IMR-90 (cell line): ENCODE data around the gene SPC25. TPM values are rescaled to one million over a fixed set of nuclear protein-coding genes. Genes with fewer than 3 reads are reported as not detected.

Experiments
- ATAC-seq: fragments of 200-7000 bp; cut with Tn5 transposase; 2 replicates; pipeline ENCODE4 v1.9.1; 2020; ENCODE audit warnings: low read depth, mild to moderate bottlenecking, moderate library complexity
- BruUV-seq: library from RNA; stranded (reverse); fragments of 400-500 nt; replicated peaks from 2 replicates; lab custom pipeline; 2021; lab: Mats Ljungman, UMichigan
- CTCF ChIA-PET: fragments of 300-600 bp; formaldehyde crosslinking; extraction: SDS; loops from one replicate; lab custom pipeline; 2021; ENCODE audit warnings: antibody characterized with exemption; lab: Yijun Ruan, JAX
- POLR2A ChIA-PET: fragments of 300-600 bp; sonication (Branson Sonifier 250); formaldehyde crosslinking; loops from one replicate; lab custom pipeline; 2022; ENCODE audit warnings: antibody characterized with exemption; ENCODE audit not compliant: unreplicated experiment; lab: Charles Lee
- DNase-seq: peaks from one replicate; pipeline ENCODE4 v3.0.0; 2013
- H2AFZ ChIP-seq: replicated peaks from 2 replicates; pipeline ENCODE3; 2013; ENCODE audit warnings: low read length, mild to moderate bottlenecking; ENCODE audit not compliant: poor library complexity
- H2AK5ac ChIP-seq: 2 replicates; pipeline ENCODE4 v1.6.1; 2013; ENCODE audit warnings: low read depth, low read length, inconsistent platforms
- H2AK9ac ChIP-seq: replicated peaks from 2 replicates; pipeline ENCODE3; 2013; ENCODE audit warnings: mild to moderate bottlenecking, low read depth, low read length, moderate library complexity; ENCODE audit not compliant: poor library complexity
- H2BK120ac ChIP-seq: 2 replicates; pipeline ENCODE4 v1.6.1; 2013; ENCODE audit warnings: low read depth, low read length, inconsistent platforms
- H2BK15ac ChIP-seq: 3 replicates; pipeline ENCODE4 v1.6.1; 2013; ENCODE audit warnings: low read depth, low read length, inconsistent platforms
- H2BK20ac ChIP-seq: 2 replicates; pipeline ENCODE4 v1.6.1; 2013; ENCODE audit warnings: low read depth, mild to moderate bottlenecking, inconsistent platforms, low read length, moderate library complexity
- H2BK5ac ChIP-seq: 2 replicates; pipeline ENCODE4 v1.6.1; 2013; ENCODE audit warnings: mild to moderate bottlenecking, low read depth, low read length, inconsistent platforms; ENCODE audit not compliant: poor library complexity, severe bottlenecking
- H3K14ac ChIP-seq: replicated peaks from 2 replicates; pipeline ENCODE4 v1.6.1; 2013; ENCODE audit warnings: low read depth, low read length, inconsistent platforms
- H3K18ac ChIP-seq: 2 replicates; pipeline ENCODE4 v1.6.1; 2013; ENCODE audit warnings: low read depth, low read length, control low read depth
- H3K23ac ChIP-seq: 2 replicates; pipeline ENCODE4 v1.6.1; 2013; ENCODE audit warnings: low read depth, low read length, inconsistent platforms
- H3K27ac ChIP-seq: 2 replicates; pipeline ENCODE4 v1.5.1; 2013; ENCODE audit warnings: mild to moderate bottlenecking, control low read depth, low read length; ENCODE audit not compliant: insufficient read depth
- H3K27me3 ChIP-seq: 2 replicates; pipeline ENCODE4 v1.6.1; 2013; ENCODE audit warnings: low read length; ENCODE audit not compliant: control insufficient read depth, insufficient read depth
- H3K36me3 ChIP-seq: 2 replicates; pipeline ENCODE4 v1.6.1; 2013; ENCODE audit warnings: low read length, mixed read lengths; ENCODE audit not compliant: control insufficient read depth, insufficient read depth
- H3K4ac ChIP-seq: 2 replicates; pipeline ENCODE4 v1.6.1; 2013; ENCODE audit warnings: low read depth, low read length, inconsistent platforms
- H3K4me1 ChIP-seq: 2 replicates; pipeline ENCODE4 v1.6.1; 2013; ENCODE audit warnings: low read length, mixed read lengths; ENCODE audit not compliant: control insufficient read depth, insufficient read depth
- H3K4me2 ChIP-seq: 2 replicates; pipeline ENCODE4 v1.6.1; 2013; ENCODE audit warnings: low read depth, mild to moderate bottlenecking, control low read depth, low read length, moderate library complexity
- H3K4me3 ChIP-seq: 2 replicates; pipeline ENCODE4 v1.5.1; 2013; ENCODE audit warnings: low read depth, mild to moderate bottlenecking, control low read depth, low read length, moderate library complexity; ENCODE audit not compliant: insufficient read depth
- H3K56ac ChIP-seq: 2 replicates; pipeline ENCODE4 v1.6.1; 2013; ENCODE audit warnings: low read length, inconsistent platforms; ENCODE audit not compliant: insufficient read depth; ENCODE audit errors: extremely low read depth
- H3K79me1 ChIP-seq, 2 experiments: 2 replicates each; pipeline ENCODE4 v1.6.1; 2013; ENCODE audit warnings: low read length in 2 of 2, inconsistent platforms in 1 of 2, low read depth in 1 of 2
- H3K9ac ChIP-seq: 2 replicates; pipeline ENCODE4 v1.6.1; 2013; ENCODE audit warnings: low read depth, low read length, control low read depth
- H3K9me1 ChIP-seq: 2 replicates; pipeline ENCODE4 v1.6.1; 2013; ENCODE audit warnings: low read length, inconsistent platforms; ENCODE audit not compliant: insufficient read depth
- H3K9me3 ChIP-seq: 2 replicates; pipeline ENCODE4 v1.6.1; 2013; ENCODE audit warnings: low read length; ENCODE audit not compliant: control insufficient read depth, insufficient read depth
- H4K20me1 ChIP-seq: 2 replicates; pipeline ENCODE4 v1.6.1; 2013; ENCODE audit warnings: low read length, inconsistent platforms; ENCODE audit not compliant: insufficient read depth
- H4K5ac ChIP-seq: 2 replicates; pipeline ENCODE4 v1.6.1; 2013; ENCODE audit warnings: mild to moderate bottlenecking, low read depth, low read length, control low read depth
- H4K8ac ChIP-seq, 2 experiments: 2 replicates each; pipeline ENCODE4 v1.6.1; 2013; ENCODE audit warnings: low read depth in 2 of 2, low read length in 2 of 2, control low read depth in 1 of 2, inconsistent platforms in 1 of 2
- H4K91ac ChIP-seq: 2 replicates; pipeline ENCODE4 v1.6.1; 2013; ENCODE audit warnings: low read depth, low read length, inconsistent platforms; ENCODE audit not compliant: insufficient read depth
- BHLHE40 ChIP-seq: fragments of 150-350 bp; IDR thresholded peaks from 2 replicates; pipeline ENCODE4 v1.6.1; 2016; ENCODE audit warnings: mild to moderate bottlenecking, low read depth, low read length
- CEBPB ChIP-seq: IDR thresholded peaks from 2 replicates; pipeline ENCODE4 v1.6.1; 2012; ENCODE audit warnings: low read depth, low read length, improper control_type of control experiment
- CHD1 ChIP-seq: IDR thresholded peaks from 2 replicates; pipeline ENCODE4 v1.6.1; 2012; ENCODE audit warnings: low read depth, low read length, improper control_type of control experiment
- FOS ChIP-seq: fragments of 150-350 bp; IDR thresholded peaks from 2 replicates; pipeline ENCODE4 v1.6.1; 2016; ENCODE audit warnings: low read depth, low read length
- MAFK ChIP-seq: IDR thresholded peaks from 2 replicates; pipeline ENCODE4 v1.6.1; 2012; ENCODE audit warnings: low read depth, low read length, improper control_type of control experiment
- MXI1 ChIP-seq: IDR thresholded peaks from 2 replicates; pipeline ENCODE4 v1.6.1; 2012; ENCODE audit warnings: low read depth, mild to moderate bottlenecking, low read length, moderate library complexity, borderline replicate concordance
- POLR2A ChIP-seq: IDR thresholded peaks from 2 replicates; pipeline ENCODE4 v1.6.1; 2012; ENCODE audit warnings: mild to moderate bottlenecking, low read depth, low read length
- RCOR1 ChIP-seq: IDR thresholded peaks from 2 replicates; pipeline ENCODE4 v1.6.1; 2012; ENCODE audit warnings: mild to moderate bottlenecking, low read length, improper control_type of control experiment; ENCODE audit not compliant: insufficient replicate concordance
- RFX5 ChIP-seq: IDR thresholded peaks from 2 replicates; pipeline ENCODE4 v1.8.0; 2012; ENCODE audit warnings: low read depth, mild to moderate bottlenecking, low read length, moderate library complexity
- SMC3 ChIP-seq: fragments of 150-350 bp; IDR thresholded peaks from 2 replicates; pipeline ENCODE4 v1.6.1; 2016; ENCODE audit warnings: low read depth, mild to moderate bottlenecking, antibody characterized with exemption, low read length, moderate library complexity
- WGBS, 2 experiments: methylation state at CpG; one replicate each; pipeline versions ENCODE4 v1.1.5 to v1.1.7; 2013; ENCODE audit warnings: missing lambda C conversion rate in 2 of 2; ENCODE audit not compliant: insufficient read length in 1 of 2; ENCODE audit errors: extremely low coverage in 2 of 2; 5-methylcytosine and 5-hydroxymethylcytosine counted together
- dilution Hi-C: fragments of 300-500 bp; cut with HindIII; formaldehyde crosslinking; loops from one replicate; pipeline ENCODE4 v1.14.3; 2018; ENCODE audit warnings: low sequenced_read_pairs; ENCODE audit not compliant: unreplicated experiment
- in situ Hi-C: fragments of 300-500 bp; cut with MboI; formaldehyde crosslinking; loops from 3 replicates; pipeline ENCODE4 v1.14.3; 2019; ENCODE audit warnings: low sequenced_read_pairs, inconsistent platforms, mixed read lengths
- intact Hi-C: fragments of 100-400 bp; cut with micrococcal nuclease; formaldehyde crosslinking; loops from 2 replicates; pipeline ENCODE4 v1.10.0; 2022
- polyA plus RNA-seq, 3 experiments: library from polyadenylated mRNA; depleted of rRNA; stranded (reverse); fragments of >200 nt; gene quantifications; 2 replicates each; pipeline ENCODE4 v1.2.3, GENCODE V29; 2012; ENCODE audit warnings: low replicate concordance in 1 of 3
- total RNA-seq: library from RNA; depleted of rRNA; stranded (reverse); fragments of >200 nt; gene quantifications from 2 replicates; pipeline ENCODE4 v1.2.3, GENCODE V29; 2012
- TF ChIP-seq, protein P1 (sequence below): fragments of 150-350 bp; IDR thresholded peaks from 2 replicates; pipeline ENCODE4 v1.6.1; 2016; ENCODE audit warnings: low read depth, mild to moderate bottlenecking, low read length, moderate library complexity, borderline replicate concordance

Gene SPC25
- total and polyA plus RNA-seq, 2 of the 4 experiments (the other 2 are of a cell fraction): 2.0 to 7.1 TPM

DNA sequence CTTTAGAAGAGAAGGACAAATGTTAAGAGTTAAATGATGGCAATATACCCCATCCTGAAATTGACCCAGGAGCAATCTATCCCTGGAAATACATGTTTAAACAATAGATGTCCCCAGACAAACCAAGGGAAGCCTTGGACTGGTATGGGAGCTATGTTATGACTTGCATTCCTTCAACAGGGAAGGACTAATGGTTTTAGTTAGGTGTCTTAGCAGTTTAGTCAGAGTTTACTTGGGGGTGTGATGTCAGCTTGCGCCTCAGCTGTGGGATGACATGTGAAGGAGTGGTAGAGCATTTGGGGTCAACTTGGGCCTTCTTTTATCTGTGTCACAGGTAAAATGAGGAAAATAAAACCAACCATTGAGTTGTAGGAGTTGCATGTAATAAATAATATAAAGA lies 36.8 kb downstream of the SPC25 start:
- H3K27ac ChIP-seq: no peak overlapping the region
- no peaks in the 10 kb centered on the region for H3K36me3 ChIP-seq
- ChIA-PET POLR2A (no interaction called here), CTCF (no interaction called here)
- no peak overlapping the region for H2BK5ac ChIP-seq
- no peak overlapping the region for H2AFZ ChIP-seq
- no peak for ATAC-seq
- dilution Hi-C loops: no loop called here
- H3K79me1 ChIP-seq: no peaks in the 10 kb centered on the region
- H3K4me1 ChIP-seq: no peaks in the 10 kb centered on the region
- H3K27me3 ChIP-seq: no peaks in the 10 kb centered on the region
- H3K9me3 ChIP-seq: no peaks in the 10 kb centered on the region
- no peak overlapping the region for H2AK5ac ChIP-seq
- H3K14ac ChIP-seq: no peak overlapping the region
- in situ Hi-C loops: no loop called here
- no peak overlapping the region for H2AK9ac ChIP-seq
- H4K5ac ChIP-seq: no peak overlapping the region
- H3K18ac ChIP-seq: no peak overlapping the region
- no peak for TF ChIP-seq MAFK
- no peak for TF ChIP-seq SMC3
- TF ChIP-seq FOS: no peak
- TF ChIP-seq, protein P1, sequence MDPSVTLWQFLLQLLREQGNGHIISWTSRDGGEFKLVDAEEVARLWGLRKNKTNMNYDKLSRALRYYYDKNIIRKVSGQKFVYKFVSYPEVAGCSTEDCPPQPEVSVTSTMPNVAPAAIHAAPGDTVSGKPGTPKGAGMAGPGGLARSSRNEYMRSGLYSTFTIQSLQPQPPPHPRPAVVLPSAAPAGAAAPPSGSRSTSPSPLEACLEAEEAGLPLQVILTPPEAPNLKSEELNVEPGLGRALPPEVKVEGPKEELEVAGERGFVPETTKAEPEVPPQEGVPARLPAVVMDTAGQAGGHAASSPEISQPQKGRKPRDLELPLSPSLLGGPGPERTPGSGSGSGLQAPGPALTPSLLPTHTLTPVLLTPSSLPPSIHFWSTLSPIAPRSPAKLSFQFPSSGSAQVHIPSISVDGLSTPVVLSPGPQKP: no peak
- TF ChIP-seq BHLHE40: no peak
- no peak for TF ChIP-seq POLR2A
- TF ChIP-seq RCOR1: no peak
- TF ChIP-seq MXI1: no peak
- TF ChIP-seq RFX5: no peak
- no peak for TF ChIP-seq CHD1
- TF ChIP-seq CEBPB: no peak
- no TSS peak for BruUV-seq
- no CpG with 5 or more reads among the region's 1 CpG for WGBS, 2 experiments
- no peak overlapping the region for H3K4me3 ChIP-seq
- no peak overlapping the region for H3K4ac ChIP-seq
- H3K9ac ChIP-seq: no peak overlapping the region
- no peak overlapping the region for H3K23ac ChIP-seq
- H3K56ac ChIP-seq: no peak overlapping the region
- no peak overlapping the region for H3K4me2 ChIP-seq
- no peak overlapping the region for H2BK120ac ChIP-seq
- H4K20me1 ChIP-seq: no peaks in the 10 kb centered on the region
- H2BK20ac ChIP-seq: no peak overlapping the region
- no peak overlapping the region for H4K8ac ChIP-seq
- H2BK15ac ChIP-seq: no peak overlapping the region
- DNase-seq: no peak
- H4K91ac ChIP-seq: no peak overlapping the region
- no peaks in the 10 kb centered on the region for H3K9me1 ChIP-seq
- intact Hi-C loops: no loop called here
